ENCODE results near the gene UFM1.

GRCh38 chr13:38369058-38369457 lies 19.4 kb downstream of the UFM1 start:
- TF ChIP-seq POLR2A (IDR thresholded peaks at IDR 0.05): no peak
- TF ChIP-seq, protein P1, sequence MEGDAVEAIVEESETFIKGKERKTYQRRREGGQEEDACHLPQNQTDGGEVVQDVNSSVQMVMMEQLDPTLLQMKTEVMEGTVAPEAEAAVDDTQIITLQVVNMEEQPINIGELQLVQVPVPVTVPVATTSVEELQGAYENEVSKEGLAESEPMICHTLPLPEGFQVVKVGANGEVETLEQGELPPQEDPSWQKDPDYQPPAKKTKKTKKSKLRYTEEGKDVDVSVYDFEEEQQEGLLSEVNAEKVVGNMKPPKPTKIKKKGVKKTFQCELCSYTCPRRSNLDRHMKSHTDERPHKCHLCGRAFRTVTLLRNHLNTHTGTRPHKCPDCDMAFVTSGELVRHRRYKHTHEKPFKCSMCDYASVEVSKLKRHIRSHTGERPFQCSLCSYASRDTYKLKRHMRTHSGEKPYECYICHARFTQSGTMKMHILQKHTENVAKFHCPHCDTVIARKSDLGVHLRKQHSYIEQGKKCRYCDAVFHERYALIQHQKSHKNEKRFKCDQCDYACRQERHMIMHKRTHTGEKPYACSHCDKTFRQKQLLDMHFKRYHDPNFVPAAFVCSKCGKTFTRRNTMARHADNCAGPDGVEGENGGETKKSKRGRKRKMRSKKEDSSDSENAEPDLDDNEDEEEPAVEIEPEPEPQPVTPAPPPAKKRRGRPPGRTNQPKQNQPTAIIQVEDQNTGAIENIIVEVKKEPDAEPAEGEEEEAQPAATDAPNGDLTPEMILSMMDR (IDR thresholded peaks at IDR 0.05): no peak

Measured in lower leg skin (tissue), 3 donors.